Stimulated activated naive CD8-positive, alpha-beta T cell treated with anti-CD3 and anti-CD28 coated beads, Interleukin-15, Interleukin-2, amounts not matched to agents 100 ng/mL and 50 ng/mL, for 24 hours (primary cell): ENCODE results near the gene DNTT.

ENCODE experiments used
- H3K27ac Mint-ChIP-seq: one replicate; pipeline ENCODE4 v1.8.0; 2021; ENCODE audit warnings: mild to moderate bottlenecking, mixed read lengths
- H3K27me3 Mint-ChIP-seq: one replicate; pipeline ENCODE4 v1.8.0; 2021; ENCODE audit warnings: mixed read lengths
- H3K36me3 Mint-ChIP-seq: one replicate; pipeline ENCODE4 v1.8.0; 2021; ENCODE audit warnings: low read depth, mixed read lengths
- H3K4me1 Mint-ChIP-seq: one replicate; pipeline ENCODE4 v1.8.0; 2021; ENCODE audit warnings: low read depth, mixed read lengths
- H3K4me3 Mint-ChIP-seq: one replicate; pipeline ENCODE4 v1.8.0; 2021; ENCODE audit warnings: mild to moderate bottlenecking, mixed read lengths
- H3K9me3 Mint-ChIP-seq: one replicate; pipeline ENCODE4 v1.8.0; 2021; ENCODE audit warnings: mixed read lengths

Gene DNTT

DNA sequence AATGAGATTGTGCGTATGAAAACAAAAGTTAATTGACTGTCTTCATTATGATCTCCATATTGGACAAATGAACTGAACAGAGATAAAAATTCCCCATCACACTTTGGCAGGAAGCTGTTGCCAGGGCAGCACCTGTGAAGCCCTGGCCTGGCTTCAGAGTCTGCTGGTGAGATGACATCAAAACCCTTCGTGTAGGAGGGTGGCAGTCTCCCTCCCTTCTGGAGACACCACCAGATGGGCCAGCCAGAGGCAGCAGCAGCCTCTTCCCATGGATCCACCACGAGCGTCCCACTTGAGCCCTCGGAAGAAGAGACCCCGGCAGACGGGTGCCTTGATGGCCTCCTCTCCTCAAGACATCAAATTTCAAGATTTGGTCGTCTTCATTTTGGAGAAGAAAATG is at the start of gene DNTT:
DNTT (plus strand) TSS at position 205 of the 400 bp plus-strand sequence; CDS start at position 269, 64 bp downstream.
- H3K9me3 Mint-ChIP-seq: no peaks in the 10 kb centered on the region
- no peaks in the 10 kb centered on the region for H3K36me3 Mint-ChIP-seq
- H3K27me3 Mint-ChIP-seq: peaks cover 17% of the 10 kb centered on the region
- H3K4me3 Mint-ChIP-seq: no peak within 1 kb of the TSS
- peaks cover 50% of the 10 kb centered on the region for H3K4me1 Mint-ChIP-seq
- H3K27ac Mint-ChIP-seq: no peak within 1 kb of the TSS

DNA sequence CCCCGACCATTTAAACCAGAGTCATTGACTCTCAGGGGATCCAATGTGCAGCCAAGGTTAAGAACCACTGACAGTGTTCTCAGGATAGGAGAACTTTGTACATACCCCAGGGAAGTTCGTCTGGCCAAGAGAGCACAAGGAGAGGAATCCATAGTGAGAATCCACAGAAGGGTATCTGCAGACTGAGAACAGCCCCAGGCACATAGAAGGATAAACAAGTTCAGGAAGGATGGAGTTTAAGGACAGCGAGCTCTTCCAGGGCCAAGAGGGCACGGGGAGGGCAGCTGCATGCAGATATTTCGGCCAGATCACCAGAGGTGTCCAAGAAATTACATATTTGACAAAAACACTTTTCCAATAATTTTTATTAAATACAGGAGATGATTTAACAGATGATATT is 49.3 kb upstream of the DNTT start:
- H3K4me1 Mint-ChIP-seq: peaks cover 8% of the 10 kb centered on the region
- no peak overlapping the region for H3K4me3 Mint-ChIP-seq
- no peaks in the 10 kb centered on the region for H3K36me3 Mint-ChIP-seq
- no peaks in the 10 kb centered on the region for H3K9me3 Mint-ChIP-seq
- no peaks in the 10 kb centered on the region for H3K27me3 Mint-ChIP-seq
- H3K27ac Mint-ChIP-seq: no peak overlapping the region

DNA sequence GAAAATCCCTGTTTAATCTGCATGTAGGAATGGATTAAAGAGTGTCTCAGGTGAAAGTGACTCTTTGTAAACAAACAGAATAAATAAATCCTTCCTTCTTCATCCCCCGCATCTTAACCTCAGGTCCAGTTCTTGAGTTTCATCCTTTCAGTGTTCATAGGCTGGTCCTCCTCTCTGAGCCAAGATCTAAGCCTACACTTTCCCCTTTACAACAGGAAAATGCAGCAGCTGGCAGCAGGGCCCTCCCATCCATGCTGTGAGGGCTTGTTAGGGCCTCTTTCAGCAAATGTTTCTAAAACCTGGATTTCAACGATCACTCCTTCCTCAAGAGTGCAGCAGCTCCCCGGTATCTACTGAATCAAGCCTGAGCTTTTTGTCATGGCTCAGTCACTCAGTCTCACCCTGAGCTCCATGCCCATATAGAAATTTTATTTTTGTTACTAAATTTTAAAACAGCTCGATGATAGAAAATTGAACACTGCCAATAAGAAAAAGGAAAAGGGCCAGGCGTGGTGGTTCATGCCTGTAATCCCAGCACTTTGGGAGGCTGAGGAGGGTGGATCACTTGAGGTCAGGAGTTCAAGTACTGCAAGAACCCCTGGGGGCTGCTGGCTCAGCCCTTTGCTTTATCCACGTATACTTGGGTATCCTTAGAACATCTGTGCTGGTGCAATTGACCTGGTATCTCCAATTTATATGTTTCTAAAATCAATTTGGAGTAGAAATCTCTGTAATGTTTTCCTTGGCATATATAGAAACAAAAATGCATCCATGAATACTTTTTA is 48.5 kb upstream of the DNTT start:
- Mint-ChIP-seq H3K27ac (no peak overlapping the region), H3K9me3 (no peaks in the 10 kb centered on the region), H3K36me3 (no peaks in the 10 kb centered on the region), H3K4me3 (no peak overlapping the region), H3K27me3 (no peaks in the 10 kb centered on the region), H3K4me1 (peaks cover 14% of the 10 kb centered on the region)

GRCh38 chr10:96257944-96258343 is 46.3 kb upstream of the DNTT start:
- H3K4me3 Mint-ChIP-seq: no peak overlapping the region
- no peaks in the 10 kb centered on the region for H3K27me3 Mint-ChIP-seq
- no peaks in the 10 kb centered on the region for H3K36me3 Mint-ChIP-seq
- no peaks in the 10 kb centered on the region for H3K9me3 Mint-ChIP-seq
- peaks cover 14% of the 10 kb centered on the region for H3K4me1 Mint-ChIP-seq
- peak overlapping the region; percentile 3 for H3K27ac Mint-ChIP-seq

GRCh38 chr10:96259150-96259549 is 45.1 kb upstream of the DNTT start:
- H3K36me3 Mint-ChIP-seq: no peaks in the 10 kb centered on the region
- H3K27me3 Mint-ChIP-seq: no peaks in the 10 kb centered on the region
- no peak overlapping the region for H3K4me3 Mint-ChIP-seq
- no peaks in the 10 kb centered on the region for H3K9me3 Mint-ChIP-seq
- H3K27ac Mint-ChIP-seq: no peak overlapping the region
- peaks cover 14% of the 10 kb centered on the region for H3K4me1 Mint-ChIP-seq

- no peak overlapping the region for H3K4me3 Mint-ChIP-seq
- no peaks in the 10 kb centered on the region for H3K9me3 Mint-ChIP-seq
- no peaks in the 10 kb centered on the region for H3K36me3 Mint-ChIP-seq
- H3K27me3 Mint-ChIP-seq: no peaks in the 10 kb centered on the region
- peaks cover 14% of the 10 kb centered on the region for H3K4me1 Mint-ChIP-seq
- H3K27ac Mint-ChIP-seq: peak overlapping the region; percentile 51
These were observed 44.2 kb upstream of the DNTT start for GRCh38 chr10:96260014-96260413.

DNA sequence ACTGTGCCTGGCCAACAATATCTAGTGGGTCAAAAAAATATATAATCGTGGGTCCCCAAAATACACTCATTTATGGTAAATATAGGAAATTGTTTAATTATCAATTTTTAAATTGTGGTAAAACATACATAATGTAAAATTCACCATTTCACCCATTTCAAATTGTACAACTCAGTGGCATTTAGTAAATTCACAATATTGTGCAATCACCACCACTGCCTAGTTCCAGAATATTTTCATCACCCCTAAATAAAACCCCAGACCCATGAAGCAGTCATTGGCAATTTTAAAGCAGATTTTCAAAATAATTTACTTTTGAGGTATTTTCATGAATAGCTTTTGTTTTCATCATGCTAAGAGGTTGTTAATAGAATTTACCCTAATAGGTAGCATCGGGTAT is 43.1 kb upstream of the DNTT start:
- no peaks in the 10 kb centered on the region for H3K9me3 Mint-ChIP-seq
- H3K27me3 Mint-ChIP-seq: peaks cover 4% of the 10 kb centered on the region
- H3K4me1 Mint-ChIP-seq: peaks cover 19% of the 10 kb centered on the region
- no peaks in the 10 kb centered on the region for H3K36me3 Mint-ChIP-seq
- H3K27ac Mint-ChIP-seq: no peak overlapping the region
- H3K4me3 Mint-ChIP-seq: no peak overlapping the region

- Mint-ChIP-seq H3K27me3 (peaks cover 4% of the 10 kb centered on the region), H3K27ac (no peak overlapping the region), H3K4me3 (no peak overlapping the region), H3K9me3 (no peaks in the 10 kb centered on the region), H3K4me1 (peaks cover 19% of the 10 kb centered on the region), H3K36me3 (no peaks in the 10 kb centered on the region)
These were observed 42.3 kb upstream of the DNTT start for GRCh38 chr10:96261930-96262329.

DNA sequence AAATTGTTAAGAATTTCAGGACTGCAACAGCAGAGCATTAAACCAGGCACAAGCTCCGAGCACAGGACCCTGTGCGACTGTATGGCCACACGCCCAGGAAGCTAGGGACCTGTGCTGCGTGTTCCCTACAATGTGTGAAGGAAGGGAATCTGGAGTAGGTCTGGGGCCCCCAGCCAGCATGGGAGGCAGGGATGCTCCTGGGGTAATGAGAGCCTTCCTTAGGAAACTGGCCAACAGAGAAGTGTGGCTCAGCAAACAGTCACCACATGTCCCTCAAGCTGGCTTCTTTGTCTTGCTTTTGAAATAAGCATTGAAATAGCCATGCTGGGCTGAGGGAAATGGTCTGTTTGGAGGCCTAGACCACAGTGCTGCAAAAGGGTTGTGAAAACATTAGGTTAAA is 41.1 kb upstream of the DNTT start:
- Mint-ChIP-seq H3K4me1 (peaks cover 22% of the 10 kb centered on the region), H3K4me3 (no peak overlapping the region), H3K9me3 (no peaks in the 10 kb centered on the region), H3K27ac (no peak overlapping the region), H3K36me3 (no peaks in the 10 kb centered on the region), H3K27me3 (peaks cover 4% of the 10 kb centered on the region)

DNA sequence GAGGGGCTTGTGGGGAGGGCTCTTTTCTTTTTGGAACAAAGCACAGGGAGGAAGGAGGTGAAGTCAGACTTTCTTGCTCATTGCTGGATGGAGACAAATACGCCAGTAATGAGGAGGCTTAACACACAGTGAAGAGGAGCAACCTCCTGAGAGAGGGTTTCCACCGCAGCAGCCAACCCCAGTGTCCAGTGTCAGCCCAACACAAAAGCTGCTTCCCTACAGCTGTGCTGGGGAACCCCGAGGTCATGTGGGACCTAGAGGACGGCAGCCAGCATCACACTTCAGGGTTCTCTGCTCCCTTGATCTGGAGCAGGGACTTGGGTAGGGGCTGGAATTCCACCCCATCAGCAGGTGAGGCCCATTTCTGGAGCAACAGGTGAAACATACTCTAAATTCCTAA is 40.6 kb upstream of the DNTT start:
- Mint-ChIP-seq H3K9me3 (no peaks in the 10 kb centered on the region), H3K4me1 (peaks cover 22% of the 10 kb centered on the region), H3K27ac (no peak overlapping the region), H3K27me3 (peaks cover 4% of the 10 kb centered on the region), H3K4me3 (no peak overlapping the region), H3K36me3 (no peaks in the 10 kb centered on the region)

DNA sequence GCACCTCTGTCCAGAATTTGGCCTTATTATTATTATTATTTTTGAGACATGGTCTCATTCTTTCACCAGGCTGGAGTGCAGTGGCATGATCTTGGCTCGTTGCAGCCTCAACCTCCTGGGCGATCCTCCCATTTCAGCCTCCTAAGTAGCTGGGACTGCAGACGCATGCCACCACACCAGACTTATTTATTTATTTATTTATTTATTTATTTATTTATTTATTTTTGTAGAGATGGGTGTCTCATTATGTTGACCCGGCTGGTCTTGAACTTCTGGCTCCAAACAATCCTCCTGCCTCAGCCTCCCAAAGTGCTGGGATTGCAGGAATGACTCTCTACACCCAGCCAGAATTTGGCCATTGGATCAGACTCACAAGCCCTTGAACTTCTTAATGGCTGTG is 39.3 kb upstream of the DNTT start:
- no peak overlapping the region for H3K27ac Mint-ChIP-seq
- no peak overlapping the region for H3K4me3 Mint-ChIP-seq
- no peaks in the 10 kb centered on the region for H3K36me3 Mint-ChIP-seq
- H3K27me3 Mint-ChIP-seq: peaks cover 4% of the 10 kb centered on the region
- peaks cover 19% of the 10 kb centered on the region for H3K4me1 Mint-ChIP-seq
- no peaks in the 10 kb centered on the region for H3K9me3 Mint-ChIP-seq

- Mint-ChIP-seq H3K36me3 (no peaks in the 10 kb centered on the region), H3K4me1 (peaks cover 13% of the 10 kb centered on the region), H3K9me3 (no peaks in the 10 kb centered on the region), H3K27me3 (peaks cover 4% of the 10 kb centered on the region), H3K27ac (no peak overlapping the region), H3K4me3 (no peak overlapping the region)
These were observed 38.0 kb upstream of the DNTT start for GRCh38 chr10:96266118-96266770.

GRCh38 chr10:96267234-96267705 is 37.0 kb upstream of the DNTT start:
- peak overlapping the region; percentile 31 for H3K27ac Mint-ChIP-seq
- peaks cover 4% of the 10 kb centered on the region for H3K27me3 Mint-ChIP-seq
- no peaks in the 10 kb centered on the region for H3K9me3 Mint-ChIP-seq
- H3K4me3 Mint-ChIP-seq: no peak overlapping the region
- H3K36me3 Mint-ChIP-seq: no peaks in the 10 kb centered on the region
- peaks cover 16% of the 10 kb centered on the region for H3K4me1 Mint-ChIP-seq

GRCh38 chr10:96268341-96268909 is 35.8 kb upstream of the DNTT start:
- Mint-ChIP-seq H3K27me3 (peaks cover 4% of the 10 kb centered on the region), H3K9me3 (no peaks in the 10 kb centered on the region), H3K4me1 (peaks cover 16% of the 10 kb centered on the region), H3K27ac (peak overlapping the region; percentile 63), H3K36me3 (no peaks in the 10 kb centered on the region), H3K4me3 (peak overlapping the region; percentile 60)
